HepG2 (cell line): ENCODE measurements around the gene LANCL2. TPM values are rescaled to one million over a fixed set of nuclear protein-coding genes. Genes with fewer than 3 reads are reported as not detected.

Experiments
- AKAP8 ChIP-seq: sonication (generic); formaldehyde crosslinking; IDR thresholded peaks from 2 replicates; pipeline ENCODE4 v1.5.1; 2020; ENCODE audit warnings: mild to moderate bottlenecking, missing genetic modification reagents
- ATAD3A ChIP-seq: sonication (generic); formaldehyde crosslinking; IDR thresholded peaks from 2 replicates; pipeline ENCODE4 v1.4.0; 2020; ENCODE audit warnings: missing genetic modification reagents
- ATF2 ChIP-seq: sonication (generic); formaldehyde crosslinking; IDR thresholded peaks from 2 replicates; pipeline ENCODE4 v1.4.0; 2020; ENCODE audit warnings: missing genetic modification reagents
- BHLHE40 ChIP-seq: IDR thresholded peaks from 2 replicates; pipeline ENCODE4 v1.6.1; 2011; ENCODE audit warnings: low read length, improper control_type of control experiment
- HBP1 ChIP-seq: IDR thresholded peaks from 2 replicates; pipeline ENCODE4 v1.6.1; 2016; ENCODE audit warnings: low read depth, control low read depth
- HDAC1 ChIP-seq: sonication (generic); formaldehyde crosslinking; IDR thresholded peaks from 2 replicates; pipeline ENCODE4 v1.5.1; 2020; ENCODE audit warnings: mild to moderate bottlenecking, missing genetic modification reagents
- HMGXB3 ChIP-seq: sonication (generic); formaldehyde crosslinking; IDR thresholded peaks from 2 replicates; pipeline ENCODE4 v1.4.0; 2020; ENCODE audit warnings: missing genetic modification reagents, borderline replicate concordance
- NBN ChIP-seq: fragments of 450-650 bp; conservative IDR thresholded peaks from 2 replicates; pipeline ENCODE4 v1.6.1; 2017
- PHF5A ChIP-seq: IDR thresholded peaks from one replicate; pipeline ENCODE4 v1.6.1; 2018; ENCODE audit warnings: low read depth, missing genetic modification reagents; ENCODE audit not compliant: unreplicated experiment
- RARG ChIP-seq: sonication (generic); formaldehyde crosslinking; IDR thresholded peaks from 2 replicates; pipeline ENCODE4 v1.4.0; 2020; ENCODE audit warnings: low read depth, mild to moderate bottlenecking, missing genetic modification reagents
- ZFP90 ChIP-seq: sonication (generic); formaldehyde crosslinking; IDR thresholded peaks from 2 replicates; pipeline ENCODE4 v1.8.0; 2022; ENCODE audit warnings: missing genetic modification reagents, mild to moderate bottlenecking, inconsistent platforms, borderline replicate concordance
- ZIK1 ChIP-seq: sonication (generic); formaldehyde crosslinking; IDR thresholded peaks from 2 replicates; pipeline ENCODE4 v1.5.0; 2020; ENCODE audit warnings: mild to moderate bottlenecking, low read depth, missing genetic modification reagents, borderline replicate concordance
- ZNF160 ChIP-seq: sonication (generic); formaldehyde crosslinking; IDR thresholded peaks from 2 replicates; pipeline ENCODE4 v1.8.0; 2022; ENCODE audit warnings: mild to moderate bottlenecking, inconsistent platforms, missing genetic modification reagents
- ZNF512 ChIP-seq: sonication (generic); formaldehyde crosslinking; IDR thresholded peaks from 2 replicates; pipeline ENCODE4 v1.4.0; 2020; ENCODE audit warnings: mild to moderate bottlenecking, missing genetic modification reagents
- polyA plus RNA-seq, 8 experiments: library from polyadenylated mRNA; depleted of rRNA in 3 of 8; stranded (reverse) in 7 of 8; unstranded in 1 of 8; fragments of >200 nt; fragmentation: Illumina TruSeq in 4 of 8; extraction: Trizol in 4 of 8; gene quantifications; 2 replicates each; pipeline versions ENCODE4 v1.2.1 to v1.2.3, GENCODE V29; 2011 to 2016; ENCODE audit warnings: low read depth in 4 of 8, missing spikeins in 1 of 8, mixed read lengths in 1 of 8; ENCODE audit not compliant: insufficient read depth in 1 of 8
- total RNA-seq, 5 experiments: library from RNA; depleted of rRNA; stranded (reverse); fragments of >200 nt; fragmentation: Illumina TruSeq; extraction: Trizol; gene quantifications; 2 replicates each; pipeline ENCODE4 v1.2.3, GENCODE V29; 2016; ENCODE audit warnings: low read depth in 1 of 5
- TF ChIP-seq, protein P1 (sequence below): sonication (generic); formaldehyde crosslinking; IDR thresholded peaks from 2 replicates; pipeline ENCODE4 v1.4.0; 2020; ENCODE audit warnings: missing genetic modification reagents

LANCL2 gene
- total and polyA plus RNA-seq, 2 of the 13 experiments (the other 11 are each of a cell fraction or from before 2014, with no cell fraction given) = 10.0 to 13.8 TPM

GRCh38 chr7:55365675-55366460, 731 bp downstream of the LANCL2 start (continued):
- TF ChIP-seq HMGXB3 (0 out of 2 replicates have a peak, but pooled peaks have one; percentile 19), ZIK1 (CRISPR knock-in tag) (peak; percentile 29; the same call in 1 of the 2 replicates), ZNF160 (CRISPR knock-in tag) (0 out of 2 replicates have a peak, but pooled peaks have one; percentile 87), ATAD3A (no peak; the same call in 1 of the 2 replicates), HBP1 (CRISPR knock-in tag) (peak; percentile 30; the same call in 1 of the 2 replicates), NBN (no peak), PHF5A (CRISPR knock-in tag) (peak; percentile 13), ATF2 (CRISPR knock-in tag) (peak; percentile 74; the same call in 1 of the 2 replicates), HDAC1 (CRISPR knock-in tag) (peak; percentile 81), RARG (CRISPR knock-in tag) (no peak; the same call in 1 of the 2 replicates), ZFP90 (CRISPR knock-in tag) (peak; percentile 20; the same call in 1 of the 2 replicates), AKAP8 (CRISPR knock-in tag) (no peak; the same call in 1 of the 2 replicates), ZNF512 (CRISPR knock-in tag) (no peak; the same call in 1 of the 2 replicates), BHLHE40 (peak; percentile 87)
- TF ChIP-seq, protein P1, sequence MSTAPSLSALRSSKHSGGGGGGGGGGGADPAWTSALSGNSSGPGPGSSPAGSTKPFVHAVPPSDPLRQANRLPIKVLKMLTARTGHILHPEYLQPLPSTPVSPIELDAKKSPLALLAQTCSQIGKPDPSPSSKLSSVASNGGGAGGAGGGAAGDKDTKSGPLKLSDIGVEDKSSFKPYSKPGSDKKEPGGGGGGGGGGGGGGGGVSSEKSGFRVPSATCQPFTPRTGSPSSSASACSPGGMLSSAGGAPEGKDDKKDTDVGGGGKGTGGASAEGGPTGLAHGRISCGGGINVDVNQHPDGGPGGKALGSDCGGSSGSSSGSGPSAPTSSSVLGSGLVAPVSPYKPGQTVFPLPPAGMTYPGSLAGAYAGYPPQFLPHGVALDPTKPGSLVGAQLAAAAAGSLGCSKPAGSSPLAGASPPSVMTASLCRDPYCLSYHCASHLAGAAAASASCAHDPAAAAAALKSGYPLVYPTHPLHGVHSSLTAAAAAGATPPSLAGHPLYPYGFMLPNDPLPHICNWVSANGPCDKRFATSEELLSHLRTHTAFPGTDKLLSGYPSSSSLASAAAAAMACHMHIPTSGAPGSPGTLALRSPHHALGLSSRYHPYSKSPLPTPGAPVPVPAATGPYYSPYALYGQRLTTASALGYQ (CRISPR knock-in tag) = peak; percentile 32
